ENCODE results near the gene SH3D21. TPM values are rescaled to one million over a fixed set of nuclear protein-coding genes. Genes with fewer than 3 reads are reported as not detected.

Gene SH3D21
- polyA plus RNA-seq, 1 donor from 2014 or later, result 2.6 TPM

DNA sequence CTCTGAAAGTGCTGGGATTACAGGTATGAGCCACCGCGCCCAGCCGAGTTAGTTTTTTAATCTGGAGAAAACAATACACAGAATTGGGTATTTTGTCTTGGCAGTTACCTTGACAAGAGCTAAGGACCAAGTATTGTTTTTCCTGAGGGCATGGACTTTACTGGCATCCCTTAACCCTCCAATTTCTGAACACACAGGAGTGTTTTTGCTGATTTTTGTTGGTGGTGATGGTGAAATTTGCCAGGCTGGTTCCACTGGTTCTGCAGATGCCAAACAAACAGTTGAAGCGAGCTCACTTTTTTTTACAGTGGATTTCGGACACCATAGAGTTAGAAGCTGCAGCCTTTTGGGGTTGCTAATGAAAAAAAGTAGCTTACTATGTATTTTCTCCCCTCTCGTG, 37.2 kb upstream of the SH3D21 start:
- Histone ChIP-seq H2AFZ (ENCODE audit: low read depth, low read length) (no peak overlapping the region), H3K27me3 (ENCODE audit: insufficient read depth, low read depth, low read length) (no peaks in the 10 kb centered on the region), H3K9ac (ENCODE audit: low read length) (no peak overlapping the region), H3F3A (ENCODE audit: insufficient read depth, low read length, poor library complexity, severe bottlenecking) (no peaks in the 10 kb centered on the region), H3K4me3 (ENCODE audit: low read length) (no peak overlapping the region), H3K9me3 (ENCODE audit: low read length) (no peaks in the 10 kb centered on the region), H3K4me2 (ENCODE audit: low read length) (no peak overlapping the region), H4K20me1 (ENCODE audit: insufficient read depth) (no peaks in the 10 kb centered on the region), H3K9me2 (ENCODE audit: insufficient read depth, low read length) (no peaks in the 10 kb centered on the region), H3K36me3 (ENCODE audit: insufficient read depth, low read length) (no peaks in the 10 kb centered on the region), H3K79me2 (replicated peaks; ENCODE audit: insufficient read depth, low read length) (peaks cover 3% of the 10 kb centered on the region), H3K27ac (ENCODE audit: low read length) (no peak overlapping the region)
- TF ChIP-seq RAD21 (conservative IDR thresholded peaks at IDR 0.05) (no peak), REST (IDR thresholded peaks at IDR 0.05; ENCODE audit: borderline replicate concordance) (no peak), EP300 (conservative IDR thresholded peaks at IDR 0.05; ENCODE audit: poor library complexity, severe bottlenecking) (no peak), TAF1 (IDR thresholded peaks at IDR 0.05; ENCODE audit: low read depth) (no peak), POLR2AphosphoS5 (IDR thresholded peaks at IDR 0.05) (no peak), EZH2 (IDR thresholded peaks at IDR 0.05; ENCODE audit: borderline replicate concordance, insufficient read depth, low read length, poor library complexity, severe bottlenecking) (no peak), SMC3 (conservative IDR thresholded peaks at IDR 0.05; ENCODE audit: poor library complexity) (no peak), MXI1 (conservative IDR thresholded peaks at IDR 0.05; ENCODE audit: poor library complexity, severe bottlenecking) (no peak)
- TF ChIP-seq, protein P1, sequence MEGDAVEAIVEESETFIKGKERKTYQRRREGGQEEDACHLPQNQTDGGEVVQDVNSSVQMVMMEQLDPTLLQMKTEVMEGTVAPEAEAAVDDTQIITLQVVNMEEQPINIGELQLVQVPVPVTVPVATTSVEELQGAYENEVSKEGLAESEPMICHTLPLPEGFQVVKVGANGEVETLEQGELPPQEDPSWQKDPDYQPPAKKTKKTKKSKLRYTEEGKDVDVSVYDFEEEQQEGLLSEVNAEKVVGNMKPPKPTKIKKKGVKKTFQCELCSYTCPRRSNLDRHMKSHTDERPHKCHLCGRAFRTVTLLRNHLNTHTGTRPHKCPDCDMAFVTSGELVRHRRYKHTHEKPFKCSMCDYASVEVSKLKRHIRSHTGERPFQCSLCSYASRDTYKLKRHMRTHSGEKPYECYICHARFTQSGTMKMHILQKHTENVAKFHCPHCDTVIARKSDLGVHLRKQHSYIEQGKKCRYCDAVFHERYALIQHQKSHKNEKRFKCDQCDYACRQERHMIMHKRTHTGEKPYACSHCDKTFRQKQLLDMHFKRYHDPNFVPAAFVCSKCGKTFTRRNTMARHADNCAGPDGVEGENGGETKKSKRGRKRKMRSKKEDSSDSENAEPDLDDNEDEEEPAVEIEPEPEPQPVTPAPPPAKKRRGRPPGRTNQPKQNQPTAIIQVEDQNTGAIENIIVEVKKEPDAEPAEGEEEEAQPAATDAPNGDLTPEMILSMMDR (IDR thresholded peaks at IDR 0.05; ENCODE audit: poor library complexity, severe bottlenecking), result no peak

- Histone ChIP-seq H3K9me3 (ENCODE audit: low read length) (no peaks in the 10 kb centered on the region), H3K4me3 (ENCODE audit: low read length) (no peak overlapping the region), H3K79me2 (replicated peaks; ENCODE audit: insufficient read depth, low read length) (peaks cover 3% of the 10 kb centered on the region), H4K20me1 (ENCODE audit: insufficient read depth) (no peaks in the 10 kb centered on the region), H3K27me3 (ENCODE audit: insufficient read depth, low read depth, low read length) (no peaks in the 10 kb centered on the region), H3F3A (ENCODE audit: insufficient read depth, low read length, poor library complexity, severe bottlenecking) (no peaks in the 10 kb centered on the region), H3K36me3 (ENCODE audit: insufficient read depth, low read length) (no peaks in the 10 kb centered on the region), H3K9ac (ENCODE audit: low read length) (no peak overlapping the region), H3K9me2 (ENCODE audit: insufficient read depth, low read length) (no peaks in the 10 kb centered on the region), H3K4me2 (ENCODE audit: low read length) (no peak overlapping the region), H2AFZ (ENCODE audit: low read depth, low read length) (no peak overlapping the region), H3K27ac (ENCODE audit: low read length) (no peak overlapping the region)
- TF ChIP-seq RAD21 (conservative IDR thresholded peaks at IDR 0.05) (no peak), EZH2 (IDR thresholded peaks at IDR 0.05; ENCODE audit: borderline replicate concordance, insufficient read depth, low read length, poor library complexity, severe bottlenecking) (no peak), POLR2AphosphoS5 (IDR thresholded peaks at IDR 0.05) (no peak), SMC3 (conservative IDR thresholded peaks at IDR 0.05; ENCODE audit: poor library complexity) (no peak), TAF1 (IDR thresholded peaks at IDR 0.05; ENCODE audit: low read depth) (no peak), MXI1 (conservative IDR thresholded peaks at IDR 0.05; ENCODE audit: poor library complexity, severe bottlenecking) (no peak), EP300 (conservative IDR thresholded peaks at IDR 0.05; ENCODE audit: poor library complexity, severe bottlenecking) (no peak), REST (IDR thresholded peaks at IDR 0.05; ENCODE audit: borderline replicate concordance) (no peak)
- TF ChIP-seq, protein P1 (IDR thresholded peaks at IDR 0.05; ENCODE audit: poor library complexity, severe bottlenecking), result no peak
These were observed 36.7 kb upstream of the SH3D21 start for GRCh38 chr1:36269408-36269838.

Measured in neural cell (in vitro differentiated cells).